AG04450 (cell line): ENCODE measurements around the gene PDE4D. TPM values are rescaled to one million over a fixed set of nuclear protein-coding genes. Genes with fewer than 3 reads are reported as not detected.

ENCODE experiments used
- CTCF ChIA-PET: fragments of 300-600, 350-600 bp; formaldehyde crosslinking; extraction: SDS; loops from one replicate; lab custom pipeline; 2022; ENCODE audit warnings: antibody characterized with exemption, inconsistent platforms; lab: Charles Lee
- POLR2A ChIA-PET: fragments of 350-600 bp; formaldehyde crosslinking; extraction: SDS; loops from one replicate; lab custom pipeline; 2021; ENCODE audit warnings: antibody characterized with exemption, inconsistent platforms; lab: Yijun Ruan, JAX
- DNase-seq: peaks from one replicate; pipeline ENCODE4 v3.0.0-alpha.2; 2011; ENCODE audit warnings: low read depth, low spot score
- H3K27ac ChIP-seq: one replicate; pipeline ENCODE4 v1.5.1; 2012; ENCODE audit warnings: low read depth, low read length, control low read depth
- H3K27me3 ChIP-seq: one replicate; pipeline ENCODE4 v1.6.0; 2012; ENCODE audit warnings: low read length; ENCODE audit not compliant: control insufficient read depth, insufficient read depth
- H3K4me3 ChIP-seq: 2 replicates; pipeline ENCODE4 v1.5.1; 2011; ENCODE audit warnings: mild to moderate bottlenecking, low read depth, low read length, control low read depth
- H3K9me3 ChIP-seq: 2 replicates; pipeline ENCODE4 v1.5.1; 2012; ENCODE audit warnings: low read length; ENCODE audit not compliant: control insufficient read depth, insufficient read depth
- polyA plus RNA-seq: library from polyadenylated mRNA; depleted of rRNA; stranded (reverse); fragments of >200 nt; gene quantifications from 2 replicates; pipeline ENCODE4 v1.2.3, GENCODE V29; 2011
- TF ChIP-seq, protein P1 (sequence below): IDR thresholded peaks from 2 replicates; pipeline ENCODE4 v1.5.1; 2011; ENCODE audit warnings: low read depth, low read length, control low read depth, inconsistent platforms

The PDE4D gene
- polyA plus RNA-seq, 1 experiment = 12.0 TPM

DNA sequence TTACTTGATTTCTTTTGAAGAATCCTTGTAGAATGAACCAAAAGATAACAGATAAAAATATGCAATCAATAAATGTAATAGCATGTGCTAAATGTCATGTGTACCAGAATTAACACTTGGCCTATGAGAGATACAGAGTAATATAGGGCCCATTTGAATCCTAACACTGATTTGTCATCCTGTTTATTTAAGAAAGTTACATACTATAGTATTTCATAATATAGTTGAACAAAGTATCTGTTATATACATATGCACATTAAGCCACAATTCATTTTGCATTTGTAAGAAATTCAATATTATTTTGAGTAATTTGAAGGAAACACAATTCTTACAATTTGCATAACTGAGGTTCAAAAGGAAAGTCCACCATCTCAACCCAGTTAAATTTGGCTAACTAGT is 389.5 kb downstream of the PDE4D start:
- CTCF ChIA-PET = interaction anchor here (1.1 to 5.4 kb wide), 2 partner anchors 169 to 297 kb away, joined by 3 to 92 read pairs; no protein-coding TSS in a partner anchor

DNA sequence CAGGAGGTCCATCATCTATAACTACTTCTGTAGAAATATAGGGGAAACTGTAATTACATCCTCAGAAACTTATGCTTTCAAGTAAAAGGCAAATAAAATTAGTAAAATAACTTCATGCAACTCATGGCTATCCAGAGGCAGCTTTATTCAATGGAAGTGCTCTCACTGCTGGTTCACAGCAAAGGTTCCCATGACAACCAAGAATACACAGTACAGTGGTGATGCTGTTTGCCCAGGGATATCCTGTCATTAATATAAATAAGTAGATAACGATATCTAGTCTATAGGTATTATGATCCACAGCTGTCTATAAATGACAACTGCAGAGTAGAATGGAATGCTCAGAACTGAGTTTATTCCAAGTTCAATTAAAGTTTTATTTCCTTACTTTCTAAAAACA is 390.3 kb downstream of the PDE4D start:
- TF ChIP-seq, protein P1, sequence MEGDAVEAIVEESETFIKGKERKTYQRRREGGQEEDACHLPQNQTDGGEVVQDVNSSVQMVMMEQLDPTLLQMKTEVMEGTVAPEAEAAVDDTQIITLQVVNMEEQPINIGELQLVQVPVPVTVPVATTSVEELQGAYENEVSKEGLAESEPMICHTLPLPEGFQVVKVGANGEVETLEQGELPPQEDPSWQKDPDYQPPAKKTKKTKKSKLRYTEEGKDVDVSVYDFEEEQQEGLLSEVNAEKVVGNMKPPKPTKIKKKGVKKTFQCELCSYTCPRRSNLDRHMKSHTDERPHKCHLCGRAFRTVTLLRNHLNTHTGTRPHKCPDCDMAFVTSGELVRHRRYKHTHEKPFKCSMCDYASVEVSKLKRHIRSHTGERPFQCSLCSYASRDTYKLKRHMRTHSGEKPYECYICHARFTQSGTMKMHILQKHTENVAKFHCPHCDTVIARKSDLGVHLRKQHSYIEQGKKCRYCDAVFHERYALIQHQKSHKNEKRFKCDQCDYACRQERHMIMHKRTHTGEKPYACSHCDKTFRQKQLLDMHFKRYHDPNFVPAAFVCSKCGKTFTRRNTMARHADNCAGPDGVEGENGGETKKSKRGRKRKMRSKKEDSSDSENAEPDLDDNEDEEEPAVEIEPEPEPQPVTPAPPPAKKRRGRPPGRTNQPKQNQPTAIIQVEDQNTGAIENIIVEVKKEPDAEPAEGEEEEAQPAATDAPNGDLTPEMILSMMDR = no peak
- CTCF ChIA-PET = interaction anchor here (1.1 kb wide), 1 partner anchor 170 kb away, joined by 3 read pairs; no protein-coding TSS in a partner anchor
- H3K27me3 ChIP-seq = no peaks in the 10 kb centered on the region
- H3K27ac ChIP-seq = no peak overlapping the region
- H3K4me3 ChIP-seq = no peak overlapping the region
- no peaks in the 10 kb centered on the region for H3K9me3 ChIP-seq
- no peak for DNase-seq
- POLR2A ChIA-PET = no interaction called here

More for the DNA sequence above, 389.5 kb downstream of the PDE4D start:
- no peaks in the 10 kb centered on the region for H3K9me3 ChIP-seq
- TF ChIP-seq, protein P1 = no peak
- H3K27me3 ChIP-seq = no peaks in the 10 kb centered on the region
- DNase-seq = no peak
- no peak overlapping the region for H3K4me3 ChIP-seq
- H3K27ac ChIP-seq = no peak overlapping the region
- POLR2A ChIA-PET = no interaction called here

DNA sequence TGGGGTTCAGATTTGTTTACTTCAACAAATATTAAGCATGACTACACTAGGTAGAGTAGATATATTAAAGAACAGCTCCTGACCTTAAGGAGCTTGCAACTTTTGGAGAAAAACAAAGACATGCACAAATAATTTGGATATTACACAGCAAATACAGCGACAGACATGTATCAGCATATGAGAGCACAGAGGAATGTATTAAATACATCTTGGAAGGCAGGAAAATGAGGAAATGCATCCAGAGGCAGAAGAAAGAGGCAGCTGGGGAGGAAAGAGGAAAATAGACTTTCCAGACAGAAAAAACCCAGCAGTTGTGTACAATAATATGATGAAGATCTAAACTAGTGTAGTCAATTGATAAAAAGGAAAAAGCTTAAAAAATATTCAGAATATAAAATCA is 392.2 kb downstream of the PDE4D start:
- H3K27ac ChIP-seq = no peak overlapping the region
- TF ChIP-seq, protein P1 = no peak
- CTCF ChIA-PET = interaction anchor here (1.0 to 1.4 kb wide), 3 partner anchors 299 to 313 kb away, joined by 3 to 4 read pairs (median 3); no protein-coding TSS in a partner anchor

DNA sequence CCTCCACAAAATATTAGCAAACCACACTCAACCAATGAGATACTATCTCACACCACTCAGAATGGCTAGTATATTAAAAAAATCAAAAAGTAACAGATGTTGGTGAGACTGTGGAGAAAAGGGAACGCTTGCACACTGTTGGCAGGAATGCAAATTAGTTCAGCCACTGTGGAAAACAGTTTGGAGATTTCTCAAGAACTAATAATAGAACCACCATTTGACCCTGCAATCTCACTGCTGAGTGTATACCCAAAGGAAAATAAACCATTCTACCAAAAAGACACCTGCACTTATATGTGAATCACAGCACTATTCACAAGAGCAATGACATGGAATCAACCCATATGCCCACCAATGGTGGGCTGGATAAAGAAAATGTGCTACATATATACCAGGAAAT is 393.5 kb downstream of the PDE4D start:
- POLR2A ChIA-PET = no interaction called here
- H3K9me3 ChIP-seq = no peaks in the 10 kb centered on the region
- CTCF ChIA-PET = interaction anchor here (1.4 kb wide), 1 partner anchor 301 kb away, joined by 3 read pairs; no protein-coding TSS in a partner anchor
- no peaks in the 10 kb centered on the region for H3K27me3 ChIP-seq
- DNase-seq = no peak
- H3K4me3 ChIP-seq = no peak overlapping the region
- H3K27ac ChIP-seq = no peak overlapping the region
- TF ChIP-seq, protein P1 = no peak

More for the DNA sequence above, 392.2 kb downstream of the PDE4D start:
- POLR2A ChIA-PET = no interaction called here
- Histone ChIP-seq H3K4me3 (no peak overlapping the region), H3K27me3 (no peaks in the 10 kb centered on the region), H3K9me3 (no peaks in the 10 kb centered on the region)
- DNase-seq = no peak

DNA sequence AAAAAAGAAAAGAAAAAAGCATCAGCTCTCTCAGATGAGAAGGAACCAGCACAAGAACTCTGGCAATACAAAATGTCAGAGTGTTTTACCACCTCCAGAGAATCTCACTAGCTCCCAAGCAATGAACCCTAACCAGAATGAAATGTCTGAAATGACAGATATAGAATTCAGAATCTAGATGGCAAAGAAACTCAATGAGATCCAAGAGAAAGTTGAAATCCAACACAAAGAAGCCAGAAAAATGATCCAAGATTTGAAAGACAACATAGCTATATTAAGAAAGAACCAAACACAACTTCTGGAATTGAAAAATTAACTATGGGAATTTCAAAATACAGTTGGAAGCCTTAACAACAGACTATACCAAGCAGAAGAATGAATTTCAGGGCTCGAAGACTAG is 396.3 kb downstream of the PDE4D start:
- CTCF ChIA-PET = interaction anchor here (0.6 to 2.2 kb wide), 14 partner anchors 9 to 309 kb away, joined by 3 to 15 read pairs (median 4); no protein-coding TSS in a partner anchor
- Histone ChIP-seq H3K27me3 (peaks cover 2% of the 10 kb centered on the region), H3K4me3 (no peak overlapping the region), H3K27ac (no peak overlapping the region), H3K9me3 (no peaks in the 10 kb centered on the region)
- no peak for DNase-seq
- POLR2A ChIA-PET = no interaction called here
- TF ChIP-seq, protein P1 = no peak
